ELR (cell line): ENCODE measurements around the gene ABCG8.
A peak's percentile ranks its signal among the peaks of the same experiment; 100 is the strongest.
"Not testable (repeated sequence)": the region's sequence is repeated elsewhere in the genome, so short reads cannot be mapped to it uniquely, and the experiment has no call there.

Experiments
- DNase-seq: peaks from one replicate; pipeline ENCODE4 v3.0.0-alpha.2; 2015; ENCODE audit warnings: low read depth

ABCG8 gene

GRCh38 chr2:43874776-43875451, 36.1 kb downstream of the ABCG8 start:
- DNase-seq, result no peak

DNA sequence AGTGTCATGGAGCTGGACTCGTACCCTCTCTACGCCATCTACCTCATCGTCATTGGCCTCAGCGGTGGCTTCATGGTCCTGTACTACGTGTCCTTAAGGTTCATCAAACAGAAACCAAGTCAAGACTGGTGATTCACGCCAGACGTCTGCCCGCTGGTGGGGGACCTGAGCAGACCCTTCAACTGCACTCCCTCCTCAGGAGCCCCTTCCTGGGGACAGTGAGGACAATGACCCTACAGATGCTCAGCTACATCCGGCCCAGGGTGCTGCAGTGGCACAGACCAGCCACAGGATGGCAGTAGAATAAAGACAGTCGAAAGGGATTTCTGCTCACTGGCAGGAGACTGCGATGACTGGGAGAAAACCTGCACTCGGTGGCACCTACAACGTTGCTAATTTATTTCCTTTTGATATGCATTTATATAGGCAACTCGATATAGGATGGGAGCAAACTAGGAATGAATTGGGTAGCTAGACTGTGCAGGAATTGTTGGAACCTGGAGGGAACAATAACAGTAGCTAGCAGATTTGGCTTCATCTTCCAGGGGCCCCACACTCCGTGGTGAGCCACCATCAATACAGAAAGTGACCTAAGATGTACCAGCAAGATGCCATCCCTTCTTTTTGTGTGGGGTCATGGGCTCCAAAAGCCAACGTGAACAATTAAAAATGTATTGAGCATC, 39.2 kb downstream of the ABCG8 start:
- peak; percentile 71 for DNase-seq

- peak; percentile 30 for DNase-seq
Measured at GRCh38 chr2:43879261-43879660, 40.5 kb downstream of the ABCG8 start.

DNA sequence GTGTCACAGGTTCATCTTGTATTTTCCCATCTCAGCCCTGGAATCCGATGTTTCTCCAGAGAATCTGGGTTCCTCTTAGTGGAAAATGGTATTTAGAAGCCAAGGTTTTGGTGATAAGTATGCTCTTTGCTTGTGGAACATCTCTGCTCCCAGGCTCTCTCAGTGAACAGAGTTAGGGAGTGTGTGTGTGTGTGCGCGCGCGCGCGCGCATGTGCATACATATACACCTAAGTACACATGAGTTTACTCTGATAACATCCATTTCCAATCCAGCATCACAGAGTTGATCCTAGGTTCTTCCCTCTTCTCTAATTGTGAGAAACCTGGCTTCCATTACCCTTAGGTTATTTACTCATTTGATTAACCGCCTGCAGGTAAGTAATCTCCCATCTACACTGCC, 41.7 kb downstream of the ABCG8 start:
- DNase-seq, result no peak

DNA sequence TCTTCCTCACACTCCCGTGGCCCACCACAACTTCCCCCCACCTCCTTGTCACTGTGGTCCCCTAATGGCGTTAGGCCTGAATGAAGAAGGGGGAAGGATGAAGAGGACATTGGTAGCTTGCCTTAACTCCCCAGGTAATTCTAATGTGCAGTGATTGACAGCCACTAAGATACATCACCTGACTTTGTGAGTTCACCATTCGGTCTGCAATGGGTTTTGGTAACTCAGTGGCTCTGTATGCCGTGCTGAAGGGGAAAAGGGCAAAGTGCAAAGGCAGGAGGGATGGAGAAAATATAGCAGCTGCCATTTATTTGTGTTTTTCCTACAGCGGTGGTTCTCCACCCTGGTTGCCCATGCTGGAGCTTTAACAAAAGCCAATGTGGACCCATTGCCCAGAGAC, 42.2 kb downstream of the ABCG8 start:
- DNase-seq, result no peak

GRCh38 chr2:43882312-43882711, 43.5 kb downstream of the ABCG8 start:
- no peak for DNase-seq

GRCh38 chr2:43884689-43885088, 45.9 kb downstream of the ABCG8 start:
- DNase-seq, result no peak

DNA sequence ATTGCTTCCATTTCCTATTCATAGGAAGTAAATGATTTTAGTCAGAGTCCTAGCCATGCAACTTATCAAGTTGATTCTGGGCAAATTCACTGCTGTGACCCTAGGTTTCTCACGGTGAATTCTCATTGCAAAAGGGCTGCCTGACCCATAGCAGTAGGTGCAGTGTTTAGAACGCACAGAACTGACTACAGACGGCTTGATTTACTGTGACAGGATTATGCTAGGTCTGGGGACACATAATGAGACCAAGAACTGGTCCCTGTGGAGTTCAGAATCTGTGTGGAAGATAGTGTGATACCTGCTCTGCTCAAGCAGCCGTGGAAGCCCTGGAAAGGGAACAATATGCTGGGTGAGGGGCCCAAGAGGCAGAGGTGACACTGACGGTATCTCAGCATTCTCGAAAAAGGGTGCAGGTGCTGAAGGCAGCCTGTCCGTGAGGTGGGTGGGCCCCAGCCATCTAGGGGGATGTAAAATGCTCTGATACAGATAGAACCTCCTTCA, 46.4 kb downstream of the ABCG8 start:
- no peak for DNase-seq

DNA sequence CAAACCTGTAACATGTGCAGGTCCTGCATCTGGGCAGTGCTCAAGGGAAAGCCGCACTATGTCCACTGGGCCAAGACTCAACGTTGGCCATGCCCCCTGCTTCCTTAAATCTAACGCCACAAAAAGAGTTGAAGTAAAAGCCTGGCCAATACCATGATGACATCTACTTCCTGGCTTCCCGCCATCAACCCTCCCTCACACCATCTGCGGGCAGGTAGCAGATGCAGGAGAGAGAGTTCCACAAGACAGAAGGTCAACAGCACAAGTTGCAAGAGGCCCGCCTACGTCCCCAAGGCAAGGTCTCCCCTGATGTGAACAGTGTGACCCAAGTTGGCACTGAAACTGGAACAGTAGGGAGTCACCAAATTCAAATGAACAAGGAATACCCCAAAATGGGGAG, 48.4 kb downstream of the ABCG8 start:
- no peak for DNase-seq

- DNase-seq, result no peak
Measured at GRCh38 chr2:43889416-43889815, 50.6 kb downstream of the ABCG8 start.

GRCh38 chr2:43890855-43891254, 52.1 kb downstream of the ABCG8 start:
- DNase-seq, result peak; percentile 21

- no peak for DNase-seq
Measured at GRCh38 chr2:43894743-43895142, 56.0 kb downstream of the ABCG8 start.

- no peak for DNase-seq
Measured at GRCh38 chr2:43896906-43897305, 58.1 kb downstream of the ABCG8 start.

DNA sequence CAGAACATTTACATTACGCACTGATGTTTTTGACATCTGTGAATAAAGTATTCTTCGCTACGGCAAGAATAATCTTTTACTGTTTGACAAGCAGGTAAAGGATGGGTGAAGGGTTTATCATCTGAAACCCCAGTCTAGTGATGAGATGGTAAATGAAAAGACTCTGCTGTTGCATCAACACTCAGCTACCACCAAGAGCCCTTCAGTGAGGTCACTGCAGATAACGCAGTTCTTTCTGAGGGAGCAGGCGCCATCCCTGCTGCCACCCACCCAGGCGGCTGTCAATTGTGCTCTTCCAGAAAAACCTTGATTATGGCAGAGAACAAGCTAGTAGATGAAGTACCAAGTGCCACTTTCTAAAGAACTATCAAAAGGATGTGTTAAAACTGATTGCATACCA, 58.7 kb downstream of the ABCG8 start:
- DNase-seq, result no peak

DNA sequence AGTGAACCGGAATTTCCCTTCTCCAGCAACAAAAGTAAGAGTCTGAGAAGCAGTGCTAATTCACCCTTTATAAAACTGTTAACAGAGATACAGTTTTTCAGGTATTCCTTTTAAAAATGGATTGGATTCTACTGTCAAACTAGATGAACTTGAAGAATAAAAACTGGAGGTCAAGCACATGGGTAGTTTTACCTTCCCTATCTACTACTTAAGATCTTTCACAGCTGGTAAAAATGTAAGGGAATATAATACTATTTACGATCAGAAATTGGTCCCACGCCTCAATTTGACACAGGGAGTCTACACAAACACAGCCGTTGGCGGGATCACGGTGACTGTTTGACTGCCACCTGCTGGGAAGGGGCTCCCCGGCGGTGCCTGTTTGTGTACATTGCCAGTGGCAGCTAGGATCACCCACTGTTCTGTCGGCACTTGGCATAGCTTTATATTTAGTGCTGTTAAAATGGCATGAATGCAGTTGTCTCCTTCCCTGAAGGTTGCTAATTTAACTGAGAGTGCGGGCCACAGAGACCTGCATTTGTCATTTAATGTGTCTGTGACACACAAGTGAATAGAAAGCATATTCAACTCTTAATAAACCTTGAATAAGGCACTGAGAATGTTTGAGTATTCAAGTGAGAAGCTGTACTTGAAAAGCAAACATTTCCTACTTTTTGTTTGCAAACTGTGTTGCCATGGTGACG, 59.5 kb downstream of the ABCG8 start:
- peak; percentile 14 for DNase-seq

DNA sequence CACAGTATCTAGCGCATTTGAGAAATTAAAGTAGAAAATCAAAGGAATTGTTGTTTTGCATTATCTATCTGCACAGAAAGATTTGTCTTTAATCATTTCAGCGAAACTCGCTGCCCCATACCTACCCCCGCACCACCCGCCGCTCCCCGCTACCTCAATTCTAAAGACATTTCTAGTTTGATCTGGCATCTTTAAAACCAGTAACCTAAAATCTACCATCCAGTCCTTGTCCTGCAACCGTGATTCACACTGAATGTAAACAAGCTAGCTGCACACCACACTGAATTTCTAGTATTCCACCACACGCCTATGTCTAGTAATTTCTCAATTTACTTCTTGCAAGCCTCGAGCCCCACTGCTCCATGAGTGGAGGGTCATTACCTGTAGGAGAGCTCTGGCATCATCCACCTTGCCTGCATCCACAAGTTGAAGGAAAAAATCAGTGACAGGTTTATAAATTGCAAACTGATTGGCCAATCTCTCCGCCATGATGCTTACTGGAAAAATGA, 60.1 kb downstream of the ABCG8 start:
- DNase-seq, result no peak

GRCh38 chr2:43899589-43899988, 60.8 kb downstream of the ABCG8 start:
- DNase-seq, result no peak

DNA sequence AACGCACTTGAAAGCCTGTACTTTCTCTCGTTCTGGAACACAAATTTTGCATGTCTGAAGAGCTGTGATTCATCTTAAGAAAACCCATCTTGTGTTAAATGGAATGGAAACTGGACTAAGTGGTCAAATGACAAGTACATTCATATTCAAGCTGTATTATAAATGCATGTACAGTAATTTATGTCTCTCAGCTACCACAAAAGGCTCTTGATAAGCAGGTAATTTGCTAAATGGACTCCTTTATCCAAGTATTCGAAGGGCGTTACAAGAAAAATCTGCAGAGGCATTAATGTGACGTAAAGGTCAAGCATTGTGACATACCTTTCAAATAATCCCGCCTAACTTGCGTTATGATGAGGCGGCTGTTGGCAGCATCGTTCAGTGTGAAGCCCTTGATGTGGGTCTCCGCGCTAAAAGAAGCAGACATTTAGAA, 66.6 kb downstream of the ABCG8 start:
- DNase-seq, result no peak

- DNase-seq, result no peak
Measured at GRCh38 chr2:43905871-43906270, 67.1 kb downstream of the ABCG8 start.

DNA sequence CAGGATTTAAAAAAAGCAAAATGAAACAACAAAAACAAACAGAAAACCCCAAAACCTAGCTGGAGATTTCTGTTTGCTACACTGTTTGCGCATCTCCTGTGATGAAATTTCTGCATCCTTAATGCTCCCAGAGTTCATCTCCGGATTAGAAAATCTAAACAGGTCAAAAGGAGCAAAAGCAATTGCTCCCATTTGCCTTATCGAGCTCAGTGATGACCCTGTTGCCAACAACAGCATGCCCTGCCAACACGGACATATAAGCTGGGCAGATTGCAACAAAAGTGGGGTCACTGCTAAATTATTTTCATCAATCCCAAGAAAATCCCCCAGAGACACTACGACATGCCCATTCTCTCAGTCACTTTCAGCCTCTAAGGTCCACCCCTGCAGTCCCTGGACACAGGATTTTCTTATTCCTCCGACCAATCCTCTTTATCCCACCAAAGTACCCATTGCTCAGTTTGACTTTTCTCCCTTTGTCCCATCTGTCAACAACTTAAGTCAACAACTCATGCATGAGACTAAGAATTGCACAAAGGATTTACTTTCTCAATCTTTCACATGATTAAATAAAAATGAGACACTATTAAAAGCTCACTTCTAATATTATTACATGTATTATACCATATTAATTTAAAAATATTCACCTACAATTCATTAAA, 67.8 kb downstream of the ABCG8 start:
- no peak for DNase-seq

- not testable (repeated sequence) for DNase-seq
Measured at GRCh38 chr2:43911136-43911790, 72.5 kb downstream of the ABCG8 start.

DNA sequence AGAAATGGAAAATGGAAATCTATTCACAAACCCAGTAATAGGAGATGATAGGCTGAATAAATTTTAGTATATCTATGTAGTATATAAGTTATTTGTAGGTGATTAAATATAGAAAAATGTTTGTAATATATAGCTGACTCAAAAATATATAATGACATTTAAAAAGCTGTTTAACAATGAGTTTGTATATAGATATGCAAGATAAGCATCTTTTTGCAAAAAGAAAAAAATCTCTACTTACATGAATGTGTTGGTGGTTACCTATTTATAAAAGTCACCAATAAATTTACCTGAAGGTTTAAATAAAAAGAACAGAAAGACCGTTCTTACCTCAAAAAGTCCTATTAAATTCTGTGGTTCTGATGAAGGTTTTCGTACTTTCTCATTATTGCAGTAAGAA, 85.7 kb downstream of the ABCG8 start:
- DNase-seq, result no peak
